Dermis microvascular lymphatic vessel endothelial cell (primary cell): ENCODE data around the gene CEP63. TPM values are rescaled to one million over a fixed set of nuclear protein-coding genes. Genes with fewer than 3 reads are reported as not detected.
"Not testable (repeated sequence)": the region's sequence is repeated elsewhere in the genome, so short reads cannot be mapped to it uniquely, and the experiment has no call there.

ENCODE experiments used
- DNase-seq, 2 donors: peaks; one replicate each; pipeline versions ENCODE4 v3.0.0 to v3.0.0-alpha.2; 2010; ENCODE audit warnings: low read depth in 2 of 2
- total RNA-seq: library from RNA; depleted of rRNA; stranded (reverse); fragments of >200 nt; gene quantifications from 2 replicates; pipeline ENCODE4 v1.2.1, GENCODE V29; 2014

Gene CEP63
- total RNA-seq, 1 donor from 2014 or later: 12.2 TPM

- DNase-seq: not testable (repeated sequence)
Measured at GRCh38 chr3:134569899-134570298, 84.0 kb downstream of the CEP63 start.

GRCh38 chr3:134576426-134576825 is 90.6 kb downstream of the CEP63 start:
- no peak for DNase-seq

GRCh38 chr3:134576831-134577230 is 91.0 kb downstream of the CEP63 start:
- DNase-seq: no peak

- no peak for DNase-seq
Measured at GRCh38 chr3:134579141-134579665, 93.3 kb downstream of the CEP63 start.

- DNase-seq: no peak
Measured at GRCh38 chr3:134590766-134591165, 104.9 kb downstream of the CEP63 start.

- no peak for DNase-seq
Measured at GRCh38 chr3:134592806-134593205, 106.9 kb downstream of the CEP63 start.

- DNase-seq: no peak
Measured at GRCh38 chr3:134594331-134594741, 108.5 kb downstream of the CEP63 start.

GRCh38 chr3:134594986-134595385 is 109.1 kb downstream of the CEP63 start:
- not testable (repeated sequence) for DNase-seq

GRCh38 chr3:134597390-134597970 is 111.6 kb downstream of the CEP63 start:
- DNase-seq: peak in 1 of 2 donors; percentile 28

GRCh38 chr3:134598763-134599545 is 113.1 kb downstream of the CEP63 start:
- DNase-seq: no peak

GRCh38 chr3:134600206-134600605 is 114.3 kb downstream of the CEP63 start:
- no peak for DNase-seq

GRCh38 chr3:134600685-134601463 is 115.0 kb downstream of the CEP63 start:
- DNase-seq: peak in 1 of 2 donors; percentile 46

GRCh38 chr3:134601539-134602439 is 115.9 kb downstream of the CEP63 start:
- peak in 1 of 2 donors; percentile 26 for DNase-seq

GRCh38 chr3:134602440-134602814 is 116.6 kb downstream of the CEP63 start:
- DNase-seq: no peak

- DNase-seq: no peak
Measured at GRCh38 chr3:134603480-134603879, 117.6 kb downstream of the CEP63 start.

- no peak for DNase-seq
Measured at GRCh38 chr3:134603956-134604355, 118.1 kb downstream of the CEP63 start.

GRCh38 chr3:134605556-134605955 is 119.7 kb downstream of the CEP63 start:
- no peak for DNase-seq

- no peak for DNase-seq
Measured at GRCh38 chr3:134606033-134607025, 120.5 kb downstream of the CEP63 start.
